GM18498 (cell line): ENCODE data around the gene BIN2.
"Not testable (repeated sequence)": the region's sequence is repeated elsewhere in the genome, so short reads cannot be mapped to it uniquely, and the experiment has no call there.

Source experiments
- ATAC-seq: cut with Tn5 transposase; IDR thresholded peaks from one replicate; pipeline ENCODE4 v1.9.1; 2021; ENCODE audit warnings: mild to moderate bottlenecking, moderate library complexity; ENCODE audit not compliant: unreplicated experiment

BIN2 gene

GRCh38 chr12:51346581-51346980 lies 22.6 kb upstream of the BIN2 start, which contains the start of gene CELA1:
TSS of gene CELA1 (minus strand) at chr12:51346679. CDS start at chr12:51346638, 41 bp downstream.
- ATAC-seq, result no peak

GRCh38 chr12:51345681-51346080 lies 21.7 kb upstream of the BIN2 start:
- ATAC-seq, result no peak

- no peak for ATAC-seq
Observed at GRCh38 chr12:51343201-51343600, 19.2 kb upstream of the BIN2 start.

GRCh38 chr12:51342416-51342815 lies 18.4 kb upstream of the BIN2 start:
- ATAC-seq, result no peak

GRCh38 chr12:51341251-51342007 lies 17.5 kb upstream of the BIN2 start:
- ATAC-seq, result no peak

- ATAC-seq, result no peak
Observed at GRCh38 chr12:51339750-51340149, 15.8 kb upstream of the BIN2 start.

- ATAC-seq, result not testable (repeated sequence)
Observed at GRCh38 chr12:51337336-51337735, 13.4 kb upstream of the BIN2 start.

- no peak for ATAC-seq
Observed at GRCh38 chr12:51335931-51336330, 12.0 kb upstream of the BIN2 start.

GRCh38 chr12:51334764-51335163 lies 10.8 kb upstream of the BIN2 start:
- ATAC-seq, result no peak

GRCh38 chr12:51333536-51333935 lies 9.6 kb upstream of the BIN2 start:
- ATAC-seq, result no peak

- ATAC-seq, result no peak
Observed at GRCh38 chr12:51330186-51330585, 6.2 kb upstream of the BIN2 start.

GRCh38 chr12:51329742-51330141 lies 5.8 kb upstream of the BIN2 start:
- no peak for ATAC-seq

GRCh38 chr12:51328587-51328986 lies 4.6 kb upstream of the BIN2 start:
- ATAC-seq, result no peak

GRCh38 chr12:51326698-51327439 lies 2.9 kb upstream of the BIN2 start:
- peak; percentile 43 for ATAC-seq

GRCh38 chr12:51324953-51325352 lies 979 bp upstream of the BIN2 start:
- no peak for ATAC-seq

GRCh38 chr12:51323317-51323960 lies 535 bp downstream of the BIN2 start:
- ATAC-seq, result peak; percentile 8

GRCh38 chr12:51322452-51322851 lies 1.5 kb downstream of the BIN2 start:
- ATAC-seq, result no peak

- ATAC-seq, result no peak
Observed at GRCh38 chr12:51321882-51322281, 2.1 kb downstream of the BIN2 start.

- ATAC-seq, result no peak
Observed at GRCh38 chr12:51320695-51321320, 3.2 kb downstream of the BIN2 start.

GRCh38 chr12:51320311-51320694 lies 3.7 kb downstream of the BIN2 start:
- no peak for ATAC-seq

- no peak for ATAC-seq
Observed at GRCh38 chr12:51318846-51319599, 5.0 kb downstream of the BIN2 start.
